NCI-H1694 treated with DMSO at 0.1 percent for 48 hours (cell line): ENCODE data around the gene EXD3.
A peak's percentile ranks its signal among the peaks of the same experiment; 100 is the strongest.

Experiments used
- DNase-seq: peaks from one replicate; lab custom pipeline; 2025; lab: John Stamatoyannopoulos, UW

EXD3 gene

DNA sequence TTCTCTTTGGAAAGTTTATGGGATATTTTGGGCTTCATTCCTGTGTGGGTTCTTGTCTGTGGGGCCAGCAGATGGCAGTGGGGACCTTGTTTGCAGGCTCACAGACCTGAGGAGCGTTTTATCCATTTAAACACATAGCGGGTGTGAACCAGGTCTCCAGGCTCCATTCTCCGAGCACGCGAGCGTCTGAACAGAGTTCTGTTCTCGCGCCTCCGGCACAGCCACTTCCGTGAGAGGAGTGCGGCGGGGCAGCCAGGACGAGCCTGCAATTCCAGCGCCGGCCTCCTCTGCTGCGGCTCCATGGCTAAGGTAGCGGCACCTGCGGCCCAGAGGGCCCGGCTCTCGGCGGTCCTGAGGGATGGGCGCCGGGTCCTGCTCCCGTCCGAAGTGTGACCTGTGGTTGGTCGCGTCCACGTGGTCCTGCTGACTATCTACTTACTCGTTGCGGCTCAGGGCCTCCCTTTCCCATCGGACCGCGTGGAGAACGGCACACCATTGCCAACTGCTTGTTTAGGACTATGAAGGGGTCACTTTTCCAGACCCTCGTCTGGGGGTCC is 128.2 kb downstream of the EXD3 start:
- peak; percentile 16 for DNase-seq

DNA sequence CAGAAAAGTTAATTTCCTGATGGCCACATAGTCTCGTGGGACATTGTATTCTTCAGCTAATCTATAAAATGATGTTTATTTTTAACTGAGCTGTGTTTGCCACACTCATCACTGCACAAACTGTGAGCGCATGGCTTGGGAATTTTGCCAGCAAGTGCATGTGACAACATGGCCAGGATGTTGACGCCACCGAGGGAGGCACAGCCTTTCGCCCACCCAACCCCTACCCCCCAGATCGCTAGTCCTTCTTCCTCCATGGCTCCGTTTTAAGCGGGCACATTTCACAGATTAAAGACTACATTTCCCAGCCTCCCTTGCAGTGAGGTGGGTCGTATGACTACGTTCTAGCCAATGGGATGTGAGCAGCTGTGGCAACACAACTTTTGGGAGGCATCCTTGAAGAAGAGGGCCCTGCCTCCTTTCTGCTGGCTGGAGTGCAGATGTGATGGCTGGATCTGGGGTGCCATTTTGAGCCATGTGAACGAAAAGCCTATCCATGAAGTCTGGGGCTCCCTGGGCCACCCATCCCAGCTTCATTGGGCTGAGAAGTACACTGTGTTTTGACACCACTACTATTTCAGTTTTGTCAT is 128.8 kb downstream of the EXD3 start:
- peak; percentile 16 for DNase-seq

DNA sequence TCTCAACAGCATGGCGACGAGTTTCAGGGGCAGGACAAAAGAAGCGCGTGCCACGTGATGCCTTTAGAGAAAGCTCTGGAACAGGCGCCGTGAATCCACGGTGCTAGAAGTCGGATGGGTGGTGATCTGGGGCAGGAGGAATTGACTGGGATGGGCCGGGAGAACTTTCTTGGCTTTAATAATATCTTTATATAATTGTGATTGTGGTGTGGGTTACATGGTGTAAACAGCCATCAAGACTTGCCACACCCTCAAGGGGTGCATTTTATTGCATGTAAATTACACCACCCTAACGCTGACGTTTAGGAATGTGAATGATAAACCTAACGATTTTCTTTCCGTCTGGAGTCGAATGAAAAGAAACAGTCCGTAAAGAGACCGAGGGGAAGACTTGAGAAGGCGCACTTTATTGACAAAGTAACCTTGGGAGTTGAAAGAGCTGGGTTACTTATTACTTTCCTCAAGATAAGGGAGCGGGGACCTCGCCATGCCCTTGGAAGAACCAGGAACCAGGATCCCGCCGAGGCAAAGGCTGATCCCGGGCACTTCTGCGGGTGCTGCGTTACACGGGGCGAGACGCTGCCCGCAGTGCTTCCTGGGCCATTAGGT is 129.4 kb downstream of the EXD3 start:
- no peak for DNase-seq

DNA sequence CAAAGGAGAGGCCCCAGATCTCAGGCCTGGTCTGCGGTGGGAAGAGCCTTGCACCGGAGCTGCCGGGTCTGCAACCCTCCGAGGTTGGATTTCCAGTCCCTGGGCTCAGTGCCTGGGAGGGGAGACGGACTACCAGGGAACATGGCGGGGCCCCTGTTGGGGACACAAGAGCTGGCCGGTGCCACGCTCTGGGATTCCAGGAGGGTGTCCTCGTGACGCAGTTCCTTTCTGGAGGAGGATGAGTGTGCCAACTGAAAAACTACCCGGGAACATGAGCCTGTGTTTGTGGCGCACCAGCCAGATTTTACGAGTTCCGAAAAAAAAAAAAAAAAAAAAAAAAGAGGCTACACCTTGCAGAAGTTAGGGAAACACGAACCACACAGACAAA is 129.9 kb downstream of the EXD3 start:
- DNase-seq, result no peak

DNA sequence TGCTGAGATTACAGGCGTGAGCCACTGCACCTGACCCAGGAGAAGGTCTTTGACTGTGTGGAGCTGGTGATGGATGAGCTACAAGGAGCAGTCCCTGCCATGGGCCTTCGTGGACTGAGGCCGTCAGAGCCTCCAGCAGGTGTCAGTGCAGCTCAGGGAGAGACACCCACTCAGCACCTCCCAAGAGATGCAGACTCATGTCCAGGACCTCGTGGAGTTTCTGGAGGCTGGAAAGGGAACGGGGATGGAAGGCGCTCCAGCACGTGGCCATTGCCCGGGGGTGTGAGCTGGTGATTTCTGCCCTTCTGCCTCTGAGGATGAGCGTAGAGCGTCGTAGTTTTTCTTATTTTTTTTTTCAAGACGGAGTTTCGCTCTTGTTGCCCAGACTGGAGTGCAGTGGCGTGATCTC is 136.0 kb downstream of the EXD3 start:
- DNase-seq, result peak; percentile 13

DNA sequence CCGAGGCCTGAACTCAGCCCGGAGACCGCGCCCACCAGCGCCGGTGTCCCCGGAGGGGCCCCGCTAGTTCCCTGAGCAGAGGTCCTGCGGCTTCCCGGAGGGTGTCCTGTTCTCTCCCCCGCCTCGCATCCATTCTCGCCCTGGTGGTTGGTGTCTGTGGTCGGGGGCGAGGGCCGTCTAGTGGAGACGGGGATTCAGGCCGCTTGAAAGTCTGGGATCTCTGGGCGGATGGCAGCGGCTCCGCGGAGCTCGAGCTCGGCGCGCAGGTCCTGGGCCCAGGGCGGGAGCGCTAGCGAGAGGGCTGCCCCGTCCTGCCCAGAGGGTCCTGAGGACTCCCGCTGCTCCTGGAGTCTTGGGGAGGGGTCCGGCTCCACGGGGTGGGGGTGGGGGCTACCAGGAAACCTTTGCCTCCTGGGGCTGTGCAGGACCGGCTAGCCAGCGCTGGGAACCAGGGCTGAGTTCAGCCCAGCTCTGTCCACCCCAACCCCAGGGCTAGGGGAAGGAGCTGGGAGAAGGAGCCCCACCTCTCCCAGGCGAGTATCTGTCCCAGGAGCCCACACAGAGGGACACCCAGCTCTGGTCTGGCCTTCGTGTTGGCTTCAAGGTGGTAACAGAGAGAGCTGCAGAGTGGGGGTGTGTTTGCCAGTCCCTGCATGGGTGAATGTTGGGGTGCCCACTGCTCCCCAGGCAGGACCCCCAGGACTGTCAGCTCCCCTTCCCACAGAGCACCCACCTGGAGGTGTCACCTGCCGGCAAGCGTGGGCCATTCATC is 141.4 kb downstream of the EXD3 start:
- no peak for DNase-seq

DNA sequence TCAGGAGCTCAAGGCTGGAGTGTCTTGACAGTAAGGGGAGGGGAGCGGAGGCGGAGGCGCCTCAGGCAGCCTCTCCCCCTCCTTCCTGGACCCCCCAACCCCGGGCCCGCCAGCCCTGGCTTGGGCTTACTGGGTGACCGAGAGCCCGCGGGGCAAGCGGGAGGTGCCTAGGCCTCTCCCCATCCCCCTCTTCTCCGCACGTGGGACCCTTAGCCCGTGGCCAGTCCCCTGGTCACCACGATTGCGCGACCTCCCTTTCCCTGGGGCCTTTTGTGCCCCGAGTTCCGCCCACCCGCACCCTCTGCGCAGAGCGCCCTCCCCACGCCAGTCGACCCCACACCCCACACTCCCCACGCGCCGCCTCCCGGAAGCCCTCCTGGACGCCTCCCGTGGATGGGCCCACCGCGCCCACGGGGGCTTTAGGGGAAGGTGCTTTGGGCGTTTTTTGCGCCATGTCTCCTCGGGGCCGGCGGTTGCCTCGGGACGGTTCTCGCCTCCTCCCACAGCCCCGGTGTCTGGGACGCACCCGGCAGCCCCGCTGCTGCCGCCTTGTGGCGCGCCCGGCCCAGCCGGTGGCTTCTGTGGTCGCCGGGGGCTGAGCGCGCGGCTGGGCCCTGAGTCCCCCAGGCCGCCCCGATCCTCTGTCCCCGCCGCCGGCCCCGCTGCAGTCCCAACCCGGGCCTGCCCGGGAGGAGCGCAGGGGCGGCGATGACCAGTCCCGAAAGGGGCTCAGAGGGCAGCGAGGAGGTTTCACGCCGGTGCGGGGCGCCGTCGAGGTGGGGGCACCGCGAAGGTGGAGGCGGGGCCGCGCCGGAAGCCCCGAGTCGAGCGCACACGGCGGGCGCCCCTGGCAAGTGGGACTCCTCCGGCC is 142.3 kb downstream of the EXD3 start:
- no peak for DNase-seq

DNA sequence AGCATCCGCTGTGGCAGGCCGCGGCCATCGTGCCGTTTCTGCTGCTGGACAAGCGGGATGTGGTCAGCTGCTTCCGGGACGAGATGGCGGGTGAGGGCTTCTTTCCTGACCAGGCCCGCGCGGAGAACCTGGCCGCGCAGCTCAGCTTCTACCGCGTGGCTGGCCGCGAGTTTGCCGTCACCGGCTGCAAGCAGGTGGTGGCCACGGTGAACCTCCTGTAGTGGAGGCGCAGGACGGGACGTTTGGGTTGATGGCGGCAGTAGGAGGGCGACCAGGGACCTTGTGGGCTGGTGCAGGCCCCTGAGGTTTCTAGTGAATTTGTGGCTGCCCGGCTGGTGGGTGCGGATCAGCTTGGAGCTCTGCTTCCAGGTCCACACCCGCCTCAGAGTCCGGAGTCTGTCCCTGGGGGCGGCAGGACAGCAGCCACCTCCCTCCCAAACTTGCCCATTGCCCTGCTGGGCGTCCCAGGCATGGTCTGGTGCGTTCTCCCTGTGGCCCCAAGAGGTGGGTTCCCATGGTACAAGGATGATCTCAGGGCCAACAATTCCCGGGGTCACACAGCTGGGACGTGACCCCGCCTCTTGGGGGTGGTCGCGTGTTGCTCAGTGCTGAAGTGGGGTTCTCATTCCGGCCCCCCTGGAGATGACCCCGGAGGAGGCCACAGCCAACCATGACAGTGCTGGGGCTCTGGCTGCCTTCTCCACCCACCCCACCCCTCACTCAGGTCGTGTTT is 143.1 kb downstream of the EXD3 start:
- DNase-seq, result no peak

DNA sequence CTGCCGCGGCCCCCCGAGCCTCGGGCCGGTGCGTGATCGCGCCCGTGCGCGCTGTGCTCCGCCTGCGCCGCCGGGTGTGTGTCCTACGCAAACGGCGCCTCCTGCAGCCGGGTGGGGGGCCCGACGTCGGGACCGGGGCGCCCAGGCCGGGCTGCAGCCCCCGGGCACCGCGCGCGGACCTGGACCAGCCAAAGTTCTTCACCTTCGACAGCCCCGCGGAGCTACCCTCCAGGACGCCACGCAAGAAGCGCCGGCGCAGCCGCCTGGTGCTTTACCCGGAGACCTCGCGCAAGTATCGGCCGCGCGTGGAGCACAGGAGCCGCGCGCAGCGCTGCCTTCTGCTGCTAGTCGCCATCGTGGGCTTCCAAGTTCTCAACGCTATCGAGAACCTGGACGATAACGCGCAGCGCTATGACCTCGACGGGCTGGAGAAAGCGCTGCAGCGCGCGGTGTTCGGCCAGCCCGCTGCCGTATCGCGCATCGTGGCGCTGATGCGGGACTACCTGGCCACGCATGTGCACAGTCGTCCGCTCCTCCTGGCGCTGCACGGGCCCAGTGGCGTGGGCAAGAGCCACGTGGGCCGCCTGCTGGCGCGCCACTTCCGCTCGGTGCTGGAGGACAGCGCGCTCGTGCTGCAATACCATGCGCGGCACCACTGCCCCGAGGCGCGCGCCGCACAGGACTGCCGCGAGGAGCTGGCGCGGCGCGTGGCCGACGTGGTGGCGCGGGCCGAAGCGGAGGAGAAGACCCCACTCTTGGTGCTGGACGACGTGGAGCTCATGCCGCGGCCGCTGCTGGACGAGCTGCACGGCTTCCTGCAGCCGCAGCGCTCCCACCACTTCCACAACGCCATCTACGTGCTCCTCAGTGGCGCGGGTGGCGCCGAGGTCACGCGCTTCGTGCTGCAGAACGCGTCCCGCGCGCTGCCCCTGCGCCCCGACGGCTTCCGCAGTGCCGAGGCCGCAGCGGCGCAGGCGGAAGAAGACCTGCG is 143.9 kb downstream of the EXD3 start:
- no peak for DNase-seq

DNA sequence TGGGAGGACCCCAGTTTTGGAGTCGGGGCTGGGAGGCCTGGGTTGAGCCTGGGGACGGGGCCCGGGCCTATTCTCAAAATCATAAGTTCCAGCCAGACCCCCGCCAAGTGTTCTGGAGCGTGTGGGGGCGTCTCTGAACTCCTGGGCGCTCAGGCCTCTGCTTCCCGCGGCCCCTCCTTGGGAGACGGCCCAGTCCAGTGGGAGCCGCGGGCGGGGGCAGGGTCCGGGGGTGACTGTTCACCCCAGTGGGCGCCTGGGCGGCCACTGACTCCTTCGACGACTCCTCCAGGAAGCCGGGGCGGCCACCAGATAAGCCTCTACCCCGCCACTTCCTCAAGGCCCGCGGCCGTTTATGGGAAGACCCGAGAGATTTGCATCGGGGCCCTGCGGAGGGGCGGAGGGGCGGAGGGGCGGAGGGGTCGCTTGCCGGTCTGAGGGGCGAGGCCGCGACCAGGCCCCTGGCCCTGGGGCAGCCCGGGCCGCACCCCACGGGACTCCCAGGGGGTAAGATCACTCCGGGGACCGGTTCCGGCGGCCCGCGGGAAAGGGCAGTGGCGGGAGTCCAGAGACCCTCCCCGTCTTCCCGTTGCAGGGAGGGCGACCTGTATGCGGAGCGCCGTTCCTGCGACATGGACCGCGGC is 144.8 kb downstream of the EXD3 start:
- no peak for DNase-seq

DNA sequence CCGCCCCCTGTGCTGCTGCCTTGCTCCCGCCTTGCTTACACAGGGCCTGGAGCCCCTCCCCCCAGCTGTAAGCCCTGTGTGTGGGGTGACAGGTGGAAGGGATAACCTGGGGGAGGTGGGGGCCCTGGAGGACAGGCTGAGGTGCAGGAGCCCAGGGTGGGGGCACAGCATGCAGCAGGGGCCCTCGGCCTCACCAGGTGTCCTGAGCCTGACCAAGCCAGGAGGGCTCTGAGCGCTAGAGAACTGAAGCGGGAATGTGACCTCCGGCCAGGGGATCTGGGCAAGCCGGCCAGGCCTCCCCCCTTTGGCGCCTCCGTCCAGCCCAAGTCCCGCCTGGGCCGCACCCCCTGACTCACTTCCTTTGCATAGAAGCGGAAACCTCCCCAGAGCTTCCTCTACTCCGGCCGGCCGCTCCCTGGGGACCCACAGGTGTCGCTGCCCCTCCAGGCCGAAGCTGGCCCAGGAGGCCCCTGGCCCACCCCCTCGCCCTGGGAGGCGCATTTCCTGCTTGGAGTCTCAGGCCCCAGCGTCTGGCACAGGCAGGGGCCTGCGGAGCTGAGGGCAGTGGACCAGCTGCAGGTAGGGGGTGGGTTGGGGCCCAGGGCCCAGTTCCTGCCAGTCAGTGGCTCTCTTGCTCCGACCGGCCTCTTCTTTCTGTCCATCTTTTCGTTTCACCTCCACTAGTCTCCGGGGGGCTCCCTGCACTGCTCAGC is 145.5 kb downstream of the EXD3 start, which contains the start of gene TOR4A:
TOR4A (plus strand) TSS at position 398 of the 713 bp plus-strand sequence. CDS start 964 bp downstream, outside the sequence.
- no peak for DNase-seq

DNA sequence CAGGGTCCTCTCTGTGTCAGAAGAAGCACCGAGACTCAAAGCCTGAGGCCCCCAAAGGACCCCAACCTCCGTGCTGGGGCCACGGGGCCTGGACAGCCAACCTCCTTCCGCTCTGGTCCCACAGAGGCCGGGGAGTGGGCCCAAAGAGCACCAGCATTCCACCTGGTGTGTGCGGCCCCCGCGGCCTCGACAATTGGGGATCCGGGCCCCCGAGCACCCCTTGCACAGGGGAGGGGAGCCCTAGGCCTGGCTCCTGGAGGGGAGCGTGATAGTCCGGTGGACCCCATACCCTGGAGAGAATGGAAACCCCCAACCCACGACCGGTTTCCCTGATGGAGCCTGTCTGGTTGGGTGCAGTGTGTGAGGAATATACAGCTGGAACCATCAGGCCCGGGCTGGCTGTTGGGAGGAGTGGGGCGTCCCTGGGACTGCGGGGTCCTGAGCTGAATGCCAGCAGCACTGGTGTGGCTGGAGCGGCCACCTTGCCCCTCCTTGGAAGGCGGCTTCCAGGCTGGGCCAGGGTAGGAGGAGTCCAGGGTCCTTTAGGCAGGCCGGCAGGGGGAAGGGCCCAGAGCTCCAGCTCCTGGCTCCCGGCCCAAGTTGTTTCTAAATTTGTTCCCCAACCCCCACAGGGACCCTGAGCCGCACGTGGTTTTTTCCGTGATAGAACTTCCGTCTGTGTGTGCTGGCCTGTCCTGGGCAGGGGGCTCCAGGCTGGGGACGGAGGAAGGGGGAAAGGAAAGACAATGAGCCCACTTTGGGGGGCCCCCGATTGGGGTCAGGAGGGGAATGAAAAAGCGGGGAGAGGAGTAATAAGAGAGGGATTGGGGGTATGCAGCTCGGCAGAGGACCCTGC is 146.3 kb downstream of the EXD3 start:
- DNase-seq, result no peak

DNA sequence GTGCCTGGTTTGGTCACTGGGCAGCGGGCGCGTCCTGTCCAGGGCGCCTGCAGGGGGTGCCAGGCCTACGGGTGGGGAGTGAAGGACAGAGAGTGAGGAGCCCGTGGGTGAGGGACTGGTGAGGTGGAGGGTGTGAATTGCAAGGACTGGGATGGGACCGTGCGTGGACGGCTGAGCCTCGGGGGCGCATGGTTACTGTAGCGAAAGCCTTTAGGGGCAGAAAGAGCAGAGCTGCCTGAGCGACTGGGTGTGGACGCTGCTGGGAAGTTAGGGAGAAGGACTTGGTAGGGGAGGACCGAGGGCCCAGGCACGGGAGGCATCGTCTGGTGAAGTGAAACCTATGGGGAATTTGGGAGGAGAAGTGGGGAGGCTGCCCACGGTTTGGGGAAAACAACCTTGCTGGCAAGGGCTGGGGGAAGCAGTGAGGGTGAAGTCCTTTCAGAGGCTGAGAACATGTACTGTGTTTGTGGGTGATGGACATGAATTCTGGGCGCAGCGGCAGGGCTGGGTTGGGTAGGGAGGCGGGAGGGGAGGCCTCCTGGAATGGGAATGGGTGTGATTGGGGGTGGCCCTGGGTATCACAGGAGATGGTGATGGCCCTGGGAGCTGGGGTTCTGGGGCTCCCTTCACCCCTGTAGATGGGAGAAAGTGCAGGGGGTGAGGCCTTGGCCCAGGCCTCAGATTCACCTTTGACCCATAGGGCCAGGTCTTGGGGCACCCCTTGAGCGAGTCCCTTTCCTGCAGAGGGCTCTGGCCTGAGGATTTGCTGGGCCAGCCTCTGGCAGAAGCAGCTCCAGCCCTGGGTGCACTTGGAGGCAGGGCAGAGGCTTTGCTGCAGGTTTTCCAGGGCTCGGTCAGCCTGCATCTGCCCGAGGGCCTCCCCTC is 147.1 kb downstream of the EXD3 start:
- no peak for DNase-seq

DNA sequence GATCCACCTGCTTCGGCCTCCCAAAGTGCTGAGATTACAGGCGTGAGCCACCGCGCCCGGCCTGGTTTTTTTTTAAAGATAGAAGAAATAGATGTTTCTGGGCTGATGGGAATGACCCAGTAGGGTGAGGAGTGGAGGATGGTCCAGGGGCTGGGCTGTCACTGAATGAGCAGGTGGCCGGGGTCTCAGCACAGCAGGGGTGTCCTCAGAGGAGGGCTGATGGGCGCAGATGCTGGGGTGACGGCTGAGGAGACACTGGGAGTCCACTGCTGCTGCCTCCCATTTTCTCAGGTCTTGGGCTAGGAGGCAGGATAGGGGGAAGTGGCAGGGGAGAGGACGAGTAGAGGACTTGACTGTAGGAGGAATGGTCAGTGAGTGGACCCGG is 147.8 kb downstream of the EXD3 start:
- DNase-seq, result no peak

DNA sequence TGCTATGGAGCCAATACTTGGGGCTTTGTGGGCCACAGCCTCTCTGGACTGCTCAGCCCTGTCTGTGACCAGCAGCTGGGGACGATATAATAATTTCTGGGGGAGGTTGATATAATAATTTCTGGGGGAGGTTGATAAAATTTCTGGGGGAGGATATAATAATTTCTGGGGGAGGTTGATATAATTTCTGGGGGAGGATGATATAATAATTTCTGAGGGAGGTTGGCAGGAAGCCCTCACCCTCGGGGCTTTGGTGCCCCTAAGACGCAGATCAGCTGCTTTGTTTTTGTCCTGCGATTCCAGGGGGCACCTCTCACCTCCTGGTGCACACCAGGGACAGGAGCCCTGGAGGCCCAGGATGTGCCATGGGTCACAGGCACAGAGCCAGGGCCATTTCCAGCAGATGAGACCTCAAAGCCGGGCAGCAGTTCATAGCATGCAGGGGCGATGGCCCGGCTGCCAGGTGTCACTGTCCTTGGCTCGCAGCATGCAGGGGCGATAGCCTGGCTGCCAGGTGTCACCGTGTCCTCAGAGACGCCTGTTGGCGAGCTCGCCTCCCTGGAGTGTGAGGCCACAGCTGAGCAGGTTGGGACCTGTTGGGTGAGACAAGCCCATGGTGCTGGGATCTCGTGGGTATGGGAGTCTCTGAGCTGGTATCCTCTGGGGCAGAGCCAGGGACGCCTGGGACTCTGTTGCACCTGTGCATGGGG is 149.2 kb downstream of the EXD3 start:
- no peak for DNase-seq

DNA sequence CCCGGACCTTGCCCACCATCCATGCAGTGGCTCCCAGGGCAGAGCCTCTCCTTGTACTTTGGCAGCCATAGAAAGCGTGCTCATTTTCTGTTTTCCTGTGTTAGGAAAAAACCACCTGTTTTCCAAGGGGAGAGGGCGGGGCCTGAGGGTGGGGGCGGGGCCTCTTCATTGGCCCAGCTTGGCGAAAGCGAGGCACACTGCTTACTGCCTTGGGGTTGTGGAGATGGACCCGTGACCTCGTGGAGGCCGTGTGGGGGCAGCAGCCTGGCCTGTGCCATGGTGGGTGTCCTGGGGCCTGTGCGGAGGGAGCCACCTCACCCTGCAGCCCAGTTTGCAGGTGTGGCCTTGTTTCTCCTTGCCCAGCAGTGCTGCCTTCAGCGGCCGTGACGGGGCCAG is 149.9 kb downstream of the EXD3 start:
- DNase-seq, result no peak
